Bronchial epithelial cell (primary cell): ENCODE data around the gene H2AZ2. TPM values are rescaled to one million over a fixed set of nuclear protein-coding genes. Genes with fewer than 3 reads are reported as not detected.

ENCODE experiments used
- DNase-seq: peaks from one replicate; pipeline ENCODE4 v3.0.0-alpha.2; 2010; ENCODE audit warnings: low read depth
- FAIRE-seq: peaks from 2 replicates; lab custom pipeline; 2011; peaks lifted over from hg19 to GRCh38; lab: Jason Lieb, UNC
- H3K27me3 ChIP-seq: 2 replicates; pipeline ENCODE4 v1.5.1; 2011; ENCODE audit warnings: low read length; ENCODE audit not compliant: control insufficient read depth, insufficient read depth
- H3K36me3 ChIP-seq: 2 replicates; pipeline ENCODE4 v1.5.1; 2011; ENCODE audit warnings: low read length; ENCODE audit not compliant: control insufficient read depth, insufficient read depth
- H3K4me3 ChIP-seq: 2 replicates; pipeline ENCODE4 v1.5.1; 2011; ENCODE audit warnings: mild to moderate bottlenecking, low read depth, low read length, control low read depth
- CTCF ChIP-seq: IDR thresholded peaks from 2 replicates; pipeline ENCODE4 v1.5.1; 2011; ENCODE audit warnings: mild to moderate bottlenecking, moderate library complexity, low read length, control low read depth, inconsistent platforms; ENCODE audit not compliant: insufficient read depth, severe bottlenecking
- total RNA-seq: library from RNA; depleted of rRNA; stranded (reverse); fragments of >200 nt; gene quantifications from 2 replicates; pipeline ENCODE4 v1.2.1, GENCODE V29; 2014

H2AZ2 gene
- total RNA-seq, 1 donor from 2014 or later, result 140 TPM

- H3K27me3 ChIP-seq, result no peaks in the 10 kb centered on the region
- FAIRE-seq (no peak), DNase-seq (peak; percentile 8)
- H3K36me3 ChIP-seq, result no peaks in the 10 kb centered on the region
- TF ChIP-seq CTCF, result no peak
- peak overlapping the region; percentile 93 for H3K4me3 ChIP-seq
Measured at GRCh38 chr7:44883961-44884620, 36.2 kb upstream of the H2AZ2 start.

- FAIRE-seq (no peak), DNase-seq (peak; percentile 23)
- Histone ChIP-seq H3K4me3 (peak overlapping the region; percentile 20), H3K27me3 (no peaks in the 10 kb centered on the region), H3K36me3 (no peaks in the 10 kb centered on the region)
- TF ChIP-seq CTCF, result no peak
Measured at GRCh38 chr7:44882899-44883298, 35.0 kb upstream of the H2AZ2 start.

GRCh38 chr7:44881610-44882009 lies 33.7 kb upstream of the H2AZ2 start:
- Histone ChIP-seq H3K36me3 (no peaks in the 10 kb centered on the region), H3K4me3 (peak overlapping the region; percentile 20), H3K27me3 (no peaks in the 10 kb centered on the region)
- DNase-seq (peak; percentile 79), FAIRE-seq (no peak)
- no peak for TF ChIP-seq CTCF

- FAIRE-seq, result no peak
- H3K36me3 ChIP-seq, result no peaks in the 10 kb centered on the region
- H3K4me3 ChIP-seq, result peak overlapping the region; percentile 20
- TF ChIP-seq CTCF, result no peak
- H3K27me3 ChIP-seq, result no peaks in the 10 kb centered on the region
- no peak for DNase-seq
Measured at GRCh38 chr7:44881066-44881600, 33.2 kb upstream of the H2AZ2 start.

GRCh38 chr7:44880317-44881018 lies 32.6 kb upstream of the H2AZ2 start:
- Histone ChIP-seq H3K36me3 (no peaks in the 10 kb centered on the region), H3K27me3 (no peaks in the 10 kb centered on the region), H3K4me3 (no peak overlapping the region)
- DNase-seq (no peak), FAIRE-seq (no peak)
- no peak for TF ChIP-seq CTCF
